ENCODE measurements around the gene CABP4. TPM values are rescaled to one million over a fixed set of nuclear protein-coding genes. Genes with fewer than 3 reads are reported as not detected.
"Not testable (repeated sequence)": the region's sequence is repeated elsewhere in the genome, so short reads cannot be mapped to it uniquely, and the experiment has no call there.

The CABP4 gene
- total RNA-seq, 1 experiment from 2014 or later, result 11.8 TPM

DNA sequence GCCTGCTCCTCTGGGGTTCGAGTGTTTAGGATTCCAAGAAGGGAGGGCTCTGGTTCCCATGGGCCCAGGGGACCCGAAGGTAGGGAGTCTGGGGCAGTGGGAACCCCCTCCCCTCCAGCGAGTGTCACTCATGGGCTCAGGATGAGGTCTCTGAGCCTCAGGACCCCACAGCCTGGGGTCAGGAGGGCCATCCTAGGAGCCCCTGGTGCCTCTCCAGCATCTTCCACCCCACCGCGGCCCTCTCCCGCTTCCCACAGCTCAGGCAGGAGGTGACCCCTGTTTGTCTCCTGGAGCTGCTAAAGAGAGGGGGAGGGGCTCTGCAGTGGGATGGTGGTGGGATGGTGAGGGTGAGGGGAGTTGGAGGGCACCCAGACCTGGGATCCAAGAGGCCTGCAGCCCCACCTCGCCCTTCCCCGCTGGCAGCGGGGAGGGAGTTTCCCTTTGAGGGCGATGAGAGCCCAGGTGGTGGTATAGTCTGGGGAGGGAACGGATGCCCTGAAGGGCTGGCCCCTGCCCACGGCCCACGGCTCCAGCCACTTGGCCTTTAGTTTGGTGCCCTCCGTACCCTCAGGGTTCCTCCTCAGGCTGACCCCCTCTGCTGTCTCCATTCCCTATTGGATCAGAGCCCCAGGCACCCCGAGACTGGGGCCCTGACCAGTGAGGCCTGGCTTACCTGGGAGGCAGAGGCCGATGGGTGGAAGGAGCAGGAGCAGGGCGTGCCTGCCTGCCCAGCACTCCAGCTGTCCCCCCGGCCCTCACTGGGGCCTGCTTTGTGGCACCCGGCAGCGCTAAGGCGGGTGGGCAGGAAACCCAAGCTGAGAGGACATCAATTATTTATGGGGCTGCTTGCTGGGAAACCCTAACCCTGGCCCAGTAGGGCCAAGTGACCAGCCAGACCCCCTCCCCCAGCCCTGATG, 1.1 kb upstream of the CABP4 start:
- no peak for DNase-seq (ENCODE audit: low spot score)

DNA sequence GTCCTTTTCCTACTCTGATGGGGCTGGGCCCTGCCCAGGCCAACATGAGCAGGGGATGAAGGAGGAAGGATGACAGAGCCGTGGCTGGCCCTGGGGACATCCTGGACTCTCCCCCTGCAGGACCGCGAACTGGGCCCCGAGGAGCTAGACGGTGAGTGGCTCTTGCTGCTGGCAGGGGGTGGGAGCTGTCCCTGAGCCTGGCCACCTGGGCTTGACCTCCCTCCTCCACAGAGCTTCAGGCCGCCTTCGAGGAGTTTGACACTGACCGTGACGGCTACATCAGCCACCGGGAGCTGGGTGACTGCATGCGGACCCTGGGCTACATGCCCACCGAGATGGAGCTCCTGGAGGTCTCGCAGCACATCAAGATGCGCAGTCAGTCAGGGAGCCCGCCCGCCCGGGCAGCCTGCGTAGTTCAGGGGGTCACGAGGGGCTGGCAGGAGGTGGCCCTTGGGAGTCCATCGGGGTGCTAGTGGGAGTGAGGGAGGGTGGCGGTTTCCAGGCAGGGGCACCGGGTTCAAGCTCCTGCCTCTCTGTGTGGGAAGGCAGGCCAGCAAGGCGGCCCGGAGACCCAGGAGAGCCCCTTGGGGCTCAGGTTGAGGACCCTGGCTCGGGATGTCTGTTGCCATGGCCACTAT, 1.0 kb downstream of the CABP4 start:
- DNase-seq (ENCODE audit: low spot score), result no peak

DNA sequence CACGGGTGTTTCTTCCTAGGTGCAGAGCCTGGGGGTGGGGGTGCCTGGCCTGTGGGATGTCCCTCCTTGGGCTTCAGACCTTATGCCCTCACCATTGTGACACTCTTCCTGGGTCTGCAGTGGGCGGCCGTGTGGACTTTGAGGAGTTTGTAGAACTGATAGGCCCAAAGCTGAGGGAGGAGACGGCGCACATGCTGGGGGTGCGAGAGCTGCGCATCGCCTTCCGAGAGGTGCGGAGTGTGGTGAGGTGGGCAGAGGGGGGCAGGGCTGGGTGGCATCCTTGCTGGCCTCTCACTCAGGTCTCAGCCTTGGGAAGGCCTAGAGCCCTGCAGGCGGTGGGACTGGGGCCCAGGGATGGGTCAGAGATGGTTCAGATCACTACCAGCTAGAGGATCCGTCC, 2.3 kb downstream of the CABP4 start:
- no peak for DNase-seq (ENCODE audit: low spot score)

DNA sequence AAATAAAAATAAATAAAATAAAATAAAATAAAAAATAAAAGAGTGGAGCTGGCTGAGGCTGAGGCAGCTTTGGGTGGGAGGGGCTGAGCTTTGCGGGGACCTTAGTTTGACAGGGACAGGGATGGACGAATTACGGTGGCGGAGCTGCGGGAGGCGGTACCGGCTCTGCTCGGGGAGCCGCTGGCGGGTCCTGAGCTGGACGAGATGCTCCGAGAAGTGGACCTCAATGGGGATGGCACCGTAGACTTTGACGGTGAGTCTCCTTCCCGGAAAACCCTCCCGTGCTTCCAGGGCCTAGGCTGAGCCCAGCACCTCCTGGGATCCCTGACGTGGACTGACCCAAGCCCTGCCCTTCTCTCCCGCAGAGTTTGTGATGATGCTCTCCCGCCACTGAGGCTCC, 3.1 kb downstream of the CABP4 start:
- DNase-seq (ENCODE audit: low spot score), result no peak

DNA sequence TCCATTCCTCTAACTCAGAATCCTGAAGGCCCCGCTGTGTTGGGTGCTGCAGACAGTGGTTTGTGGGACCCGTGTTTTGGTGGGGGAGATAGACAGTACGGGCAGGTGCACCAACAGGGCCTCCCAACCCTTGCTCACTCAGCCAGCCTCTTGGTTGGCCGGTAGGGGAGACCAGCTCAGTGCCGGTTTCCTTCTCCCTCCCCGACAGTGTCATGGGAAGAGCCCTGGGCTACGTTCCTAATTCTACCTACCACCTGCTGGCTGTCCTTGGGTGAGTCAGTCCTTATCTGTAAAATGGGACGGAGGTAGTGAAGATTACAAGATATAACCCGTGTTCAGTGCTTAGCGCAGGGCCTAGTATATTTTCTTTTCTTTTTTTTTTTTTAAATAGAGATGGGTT, 8.0 kb downstream of the CABP4 start:
- DNase-seq (ENCODE audit: low spot score), result no peak

DNA sequence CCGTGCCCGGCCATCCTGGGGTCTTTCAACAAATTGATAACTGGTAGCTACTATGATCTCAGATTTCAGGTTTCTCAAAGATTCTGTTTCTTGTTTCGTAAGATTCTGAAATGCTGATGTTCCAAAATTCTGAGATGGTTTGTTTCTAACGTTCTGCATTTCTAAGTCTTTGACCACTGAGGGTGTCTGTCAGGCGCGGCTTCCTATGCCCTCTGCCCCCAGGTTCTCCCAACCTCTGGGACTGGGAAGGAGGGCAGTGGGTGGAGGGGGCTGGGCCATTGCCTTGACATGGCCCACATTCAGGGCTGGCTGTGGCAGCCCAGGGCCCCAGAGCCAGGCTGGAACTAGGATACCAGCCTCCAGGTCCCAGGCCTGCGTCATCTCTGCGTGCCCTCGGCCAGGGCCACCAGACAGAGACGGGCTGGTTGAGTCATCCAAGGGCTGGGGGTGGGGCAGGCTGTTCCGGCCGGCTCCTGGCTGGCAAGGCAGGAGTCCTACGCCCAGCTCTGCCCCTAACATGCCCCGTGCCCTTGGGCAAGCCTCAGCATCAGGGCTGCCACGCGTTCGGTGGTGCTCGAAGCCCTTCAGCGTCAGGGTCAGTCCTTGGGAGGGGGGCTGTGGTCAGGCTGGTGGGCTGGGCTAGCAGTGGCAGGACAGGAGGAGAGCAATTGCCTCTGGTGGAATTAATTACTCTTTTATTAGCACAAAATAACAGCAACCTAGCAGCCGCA, 8.7 kb downstream of the CABP4 start:
- DNase-seq (ENCODE audit: low spot score), result peak; percentile 96

DNA sequence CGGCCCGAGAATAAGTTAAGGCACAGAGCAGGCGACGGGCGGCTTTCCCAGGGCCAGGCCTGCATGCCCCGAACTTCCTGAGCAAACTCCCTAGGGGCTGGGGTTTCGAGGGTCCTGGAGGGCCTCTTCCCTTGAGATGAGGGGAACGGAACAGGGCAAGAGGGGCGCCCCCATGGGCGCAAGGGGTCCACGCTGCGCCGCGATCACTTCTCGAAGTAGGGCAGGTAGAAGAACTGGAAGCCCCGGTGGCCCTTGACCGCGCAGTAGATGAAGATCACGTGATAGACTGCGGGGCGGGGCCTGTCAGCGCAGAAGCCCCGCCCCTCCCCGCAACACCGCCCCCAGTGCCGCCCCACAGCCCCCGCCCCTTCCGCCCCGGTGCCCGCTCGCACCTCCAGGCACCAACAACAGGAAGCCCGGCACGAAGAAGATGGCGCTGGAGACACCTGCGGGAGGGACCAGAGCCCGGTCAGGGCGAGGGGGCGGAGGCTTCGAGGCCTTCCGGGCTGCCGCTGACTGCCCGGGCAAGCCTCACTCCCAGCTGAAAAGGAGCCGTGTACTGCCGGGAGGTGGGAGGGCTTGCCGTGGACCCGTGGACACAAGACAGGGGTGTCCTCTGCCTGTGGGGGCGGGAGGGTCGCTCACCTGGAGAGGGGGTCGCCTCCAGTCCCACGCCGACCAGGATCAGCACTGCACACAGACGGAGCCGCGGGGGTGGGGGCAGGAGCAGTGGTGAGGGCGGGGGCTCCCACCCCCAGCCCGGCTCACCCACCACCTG, 9.4 kb downstream of the CABP4 start:
- peak; percentile 95 for DNase-seq (ENCODE audit: low spot score)

DNA sequence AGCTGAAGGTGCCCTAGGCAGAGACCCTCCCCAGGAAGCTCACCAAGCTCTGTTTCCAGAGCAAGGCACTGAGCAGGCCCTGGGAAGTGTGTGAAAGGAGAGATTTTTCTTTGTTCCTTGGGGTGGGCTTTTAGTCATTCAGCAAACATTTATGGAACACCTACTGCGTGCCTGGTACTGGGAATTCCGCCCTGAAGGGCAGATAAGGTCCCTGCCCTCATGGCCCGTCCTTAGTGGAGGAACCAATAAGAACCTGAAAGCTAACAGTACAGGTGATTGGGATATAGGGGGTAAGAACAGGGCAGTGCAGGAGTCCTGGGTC, 10.0 kb downstream of the CABP4 start:
- DNase-seq (ENCODE audit: low spot score), result peak; percentile 50

DNA sequence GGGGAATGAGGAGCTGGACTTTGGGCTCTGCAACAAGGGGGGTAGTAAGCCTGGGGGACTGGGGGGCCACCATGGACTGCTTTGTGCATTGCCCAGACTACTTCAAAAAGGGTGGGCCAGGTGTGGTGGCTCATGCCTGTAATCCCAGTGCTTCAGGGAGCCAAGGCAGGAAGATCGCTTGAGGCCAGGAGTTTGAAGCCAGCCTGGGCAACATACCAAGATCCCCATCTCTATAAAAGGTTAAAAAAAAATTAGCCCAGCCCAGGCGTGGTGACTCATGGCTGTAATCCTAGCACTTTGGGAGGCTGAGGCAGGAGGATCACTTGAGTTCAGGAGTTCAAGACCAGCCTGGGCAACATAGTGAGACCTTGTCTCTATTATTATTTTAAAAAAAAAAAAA, 10.4 kb downstream of the CABP4 start:
- DNase-seq (ENCODE audit: low spot score), result not testable (repeated sequence)

DNA sequence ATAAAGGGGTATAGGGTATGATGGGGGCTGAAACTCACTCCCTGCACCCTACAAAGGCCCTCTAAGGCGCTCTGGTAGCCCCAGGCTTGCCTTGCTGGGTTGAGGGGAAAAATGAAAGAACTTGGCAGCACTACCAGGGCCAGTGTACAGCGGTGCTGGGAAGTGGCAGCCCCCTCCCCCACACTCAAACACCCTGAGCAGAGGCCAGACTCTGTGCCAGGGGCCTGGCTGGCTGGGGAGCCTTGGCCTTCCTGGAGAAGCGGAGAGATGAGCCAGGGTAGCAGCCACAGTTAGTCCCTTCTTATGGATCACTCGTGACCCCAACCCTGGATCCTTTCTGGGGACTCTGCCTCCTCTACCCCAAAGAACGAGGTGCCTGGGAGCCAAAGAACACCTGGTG, 11.2 kb downstream of the CABP4 start:
- no peak for DNase-seq (ENCODE audit: low spot score)

DNA sequence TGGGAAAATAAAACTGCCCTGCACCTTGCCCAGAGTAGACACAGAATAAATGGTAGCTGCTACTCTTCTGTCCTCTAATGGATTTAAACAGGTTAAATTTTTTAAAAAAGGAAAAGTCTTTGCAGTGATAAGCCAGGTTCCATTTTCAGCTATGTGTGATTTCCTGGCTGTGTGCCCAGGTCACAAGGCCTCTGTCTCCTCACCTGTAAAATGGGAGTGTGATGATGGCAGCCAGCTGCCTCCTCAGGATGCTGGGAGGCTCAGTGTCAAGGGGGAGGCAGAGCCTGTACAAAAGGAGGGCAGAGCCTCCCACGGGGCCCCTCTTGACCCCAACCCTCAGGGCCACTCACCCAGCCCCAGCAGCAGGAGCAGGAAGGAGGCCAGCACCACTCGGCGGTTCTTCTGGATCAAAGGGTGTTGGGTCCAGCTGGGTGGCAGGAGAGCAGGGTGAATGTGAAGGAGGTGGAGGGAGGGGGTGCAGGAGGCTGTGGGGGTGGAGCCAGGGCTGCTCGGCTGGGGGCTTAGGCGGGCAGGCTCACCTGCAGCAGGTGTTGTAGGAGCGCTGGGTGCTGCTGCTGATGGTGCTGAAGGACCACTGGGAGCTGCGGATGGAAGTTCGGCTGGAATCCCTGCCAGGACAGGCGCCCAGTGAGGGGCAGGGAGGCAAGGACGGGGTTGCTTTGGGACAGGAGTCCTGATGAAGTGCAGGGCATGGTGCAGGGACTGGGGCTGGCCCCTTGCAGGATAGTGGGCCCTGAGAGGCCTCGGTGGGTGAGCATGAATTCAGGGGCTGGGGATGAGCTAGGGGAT, 12.0 kb downstream of the CABP4 start:
- DNase-seq (ENCODE audit: low spot score), result no peak

DNA sequence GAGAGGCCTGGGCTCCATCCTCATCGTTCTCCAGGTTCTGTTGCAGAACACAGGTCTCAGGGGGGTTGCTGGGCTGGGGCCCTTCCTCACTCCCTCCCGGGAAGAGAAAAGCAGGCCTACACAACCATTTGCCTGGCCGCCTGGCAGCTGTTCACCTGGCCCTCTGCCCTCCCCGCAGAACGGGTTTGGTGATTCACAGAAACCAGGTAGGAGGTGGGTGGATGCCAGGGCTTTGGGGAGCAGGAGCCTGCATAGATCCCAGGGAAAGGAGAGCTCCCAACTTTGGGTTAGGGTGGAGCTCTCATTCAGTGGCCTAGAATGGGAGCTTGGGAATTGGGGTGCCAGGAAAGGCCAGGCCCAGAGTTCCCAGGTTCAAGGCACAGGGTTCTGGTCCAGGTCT, 12.9 kb downstream of the CABP4 start:
- peak; percentile 93 for DNase-seq (ENCODE audit: low spot score)

DNA sequence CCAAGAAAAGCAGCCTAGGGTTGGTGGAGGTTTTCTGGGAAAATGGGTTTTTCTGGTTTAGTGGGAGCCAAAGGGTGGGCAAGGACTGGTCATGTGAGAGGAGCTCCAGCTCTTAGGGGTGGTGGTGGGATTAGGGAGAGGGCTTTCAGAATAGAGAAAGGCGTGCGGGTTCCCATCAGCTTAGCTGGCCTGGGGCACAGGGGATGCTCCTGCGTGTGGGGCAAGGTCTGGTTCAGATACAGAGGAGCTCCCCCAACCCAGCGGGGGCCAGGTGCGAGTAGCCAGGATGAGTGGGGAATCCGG, 13.3 kb downstream of the CABP4 start:
- DNase-seq (ENCODE audit: low spot score), result no peak

DNA sequence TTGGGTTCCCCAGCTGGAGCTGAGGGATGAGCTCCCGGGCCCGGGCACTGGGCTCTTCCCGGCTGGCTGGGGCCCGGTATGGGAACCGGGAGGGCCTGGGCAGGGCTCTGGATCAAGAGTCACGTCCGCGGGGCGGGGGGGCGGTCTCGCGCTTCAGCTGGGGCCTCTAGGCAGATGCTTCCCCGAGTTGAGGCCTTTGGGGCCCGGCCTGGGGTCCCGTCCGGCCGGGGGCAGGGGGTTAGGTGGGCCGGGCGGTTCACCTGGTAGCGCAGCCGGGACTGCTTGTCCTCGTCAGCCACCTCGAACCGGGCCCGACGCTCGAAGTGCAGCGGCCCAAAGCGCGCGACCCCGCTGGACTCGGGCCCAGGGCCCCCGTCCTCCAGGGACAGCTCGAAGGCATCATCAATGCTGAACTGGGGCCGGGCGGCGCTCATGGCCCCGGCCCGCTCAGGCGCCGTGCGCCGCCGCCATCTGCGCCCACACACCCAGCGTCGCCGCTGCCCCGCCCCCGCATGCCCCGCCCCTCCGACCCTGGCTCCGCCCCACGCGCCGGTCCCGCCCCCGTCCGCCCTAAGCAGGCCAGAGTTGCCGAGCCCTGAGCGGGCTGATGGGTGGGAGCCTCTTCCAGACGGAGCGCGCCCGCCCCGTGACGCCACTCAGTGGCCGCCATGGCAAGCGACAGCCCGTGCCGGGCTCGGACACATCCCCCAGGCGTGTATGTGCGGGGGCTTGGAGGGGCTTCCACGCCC, 13.8 kb downstream of the CABP4 start, which contains the start of gene TMEM134:
TMEM134 (minus strand) TSS at position 493 of the 749 bp plus-strand sequence; CDS start at position 434, 59 bp downstream.
- peak; percentile 94 for DNase-seq (ENCODE audit: low spot score)

DNA sequence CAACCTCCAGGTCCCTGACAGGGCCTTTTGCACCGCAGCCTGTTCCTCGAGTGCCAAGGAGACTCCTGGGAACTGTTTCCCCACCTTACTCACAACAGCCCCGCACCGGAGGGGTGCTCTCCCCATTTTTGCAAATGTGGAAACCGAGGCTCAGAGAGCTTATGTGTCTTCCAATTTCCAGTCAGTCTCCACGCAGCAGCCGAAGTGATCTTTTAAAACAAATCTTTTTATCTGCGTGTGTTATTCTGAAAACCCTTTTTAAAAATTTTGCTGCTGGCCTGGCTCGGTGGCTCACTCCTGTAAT, 14.3 kb downstream of the CABP4 start:
- no peak for DNase-seq (ENCODE audit: low spot score)

DNA sequence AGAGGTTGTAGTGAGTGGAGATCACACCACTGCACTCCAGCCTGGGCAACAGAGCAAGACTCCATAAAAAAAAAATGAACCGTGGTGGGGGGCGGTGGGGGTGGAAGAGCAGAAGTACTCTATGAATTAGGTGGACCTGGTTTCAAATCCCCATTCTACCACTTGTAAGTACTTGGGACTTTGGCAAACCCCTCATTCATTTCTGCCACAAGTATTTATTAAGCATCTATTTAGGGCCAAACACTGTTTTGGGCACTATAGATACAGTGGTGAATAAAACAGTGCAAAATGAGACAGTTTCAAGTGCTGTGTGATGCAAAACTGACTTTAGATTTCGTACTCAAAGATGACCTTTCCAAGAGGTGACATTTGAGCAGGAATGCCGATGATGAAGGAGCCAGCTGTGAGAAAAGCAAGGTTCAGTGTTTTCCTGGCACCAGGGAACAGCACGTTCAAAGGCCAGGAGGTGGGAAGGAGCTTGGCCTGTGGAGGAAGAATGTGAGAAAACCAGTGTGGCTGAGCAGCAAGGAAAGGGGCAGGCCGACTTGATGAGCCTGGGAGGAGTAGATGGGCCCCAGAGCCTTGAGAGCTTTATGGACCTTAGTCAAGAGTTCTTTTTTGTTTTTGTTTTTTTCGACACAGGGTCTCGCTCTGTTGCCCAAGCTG, 15.3 kb downstream of the CABP4 start:
- no peak for DNase-seq (ENCODE audit: low spot score)

DNA sequence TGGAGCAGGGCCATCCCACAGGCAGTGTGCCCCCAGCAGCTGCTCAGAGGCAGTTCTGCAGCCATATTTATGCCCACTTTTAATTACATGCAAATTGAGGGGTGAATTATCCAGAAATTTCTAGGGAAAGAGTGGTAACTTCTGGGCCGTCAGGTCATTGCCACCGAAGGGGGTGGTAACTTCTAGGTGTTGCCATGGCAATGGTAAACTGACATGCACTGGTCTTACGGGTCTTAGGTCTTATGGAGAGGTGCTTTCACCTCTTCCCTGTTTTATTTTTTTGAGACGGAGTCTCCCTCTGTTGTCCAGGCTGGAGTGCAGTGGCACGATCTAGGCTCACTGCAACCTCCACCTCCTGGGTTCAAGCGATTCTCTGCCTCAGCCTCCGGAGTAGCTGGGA, 17.7 kb downstream of the CABP4 start:
- no peak for DNase-seq (ENCODE audit: low spot score)

DNA sequence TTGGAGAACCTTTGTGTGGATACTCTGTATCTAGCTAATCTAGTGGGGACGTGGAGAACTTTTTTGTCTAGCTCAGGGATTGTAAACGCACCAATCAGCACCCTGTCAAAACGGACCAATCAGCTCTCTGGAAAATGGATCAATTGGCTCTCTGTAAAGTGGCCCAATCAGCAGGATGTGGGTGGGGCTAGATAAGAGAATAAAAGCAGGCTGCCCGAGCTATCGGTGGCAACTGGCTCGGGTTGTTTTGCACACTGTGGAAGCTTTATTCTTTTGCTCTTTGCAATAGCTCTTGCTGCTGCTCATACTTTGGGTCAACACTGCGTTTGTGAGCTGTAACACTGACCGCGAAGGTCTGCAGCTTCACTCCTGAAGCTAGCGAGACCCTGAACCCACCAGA, 21.5 kb downstream of the CABP4 start:
- DNase-seq (ENCODE audit: low spot score), result not testable (repeated sequence)

DNA sequence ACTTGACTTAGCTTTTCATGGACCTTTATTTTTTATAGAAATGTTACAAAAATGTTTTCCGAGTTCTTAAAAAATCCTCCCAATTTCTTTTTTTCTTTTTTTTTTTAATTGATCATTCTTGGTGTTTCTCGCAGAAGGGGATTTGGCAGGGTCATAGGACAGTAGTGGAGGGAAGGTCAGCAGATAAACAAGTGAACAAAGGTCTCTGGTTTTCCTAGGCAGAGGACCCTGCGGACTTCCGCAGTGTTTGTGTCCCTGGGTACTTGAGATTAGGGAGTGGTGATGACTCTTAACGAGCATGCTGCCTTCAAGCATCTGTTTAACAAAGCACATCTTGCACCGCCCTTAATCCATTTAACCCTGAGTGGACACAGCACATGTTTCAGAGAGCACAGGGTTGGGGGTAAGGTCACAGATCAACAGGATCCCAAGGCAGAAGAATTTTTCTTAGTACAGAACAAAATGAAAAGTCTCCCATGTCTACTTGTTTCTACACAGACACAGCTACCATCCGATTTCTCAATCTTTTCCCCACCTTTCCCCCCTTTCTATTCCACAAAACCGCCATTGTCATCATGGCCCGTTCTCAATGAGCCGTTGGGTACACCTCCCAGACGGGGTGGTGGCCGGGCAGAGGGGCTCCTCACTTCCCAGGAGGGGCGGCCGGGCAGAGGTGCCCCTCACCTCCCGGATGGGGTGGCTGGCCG, 22.3 kb downstream of the CABP4 start:
- not testable (repeated sequence) for DNase-seq (ENCODE audit: low spot score)
